ENCODE data around the gene ARNT2.

DNA sequence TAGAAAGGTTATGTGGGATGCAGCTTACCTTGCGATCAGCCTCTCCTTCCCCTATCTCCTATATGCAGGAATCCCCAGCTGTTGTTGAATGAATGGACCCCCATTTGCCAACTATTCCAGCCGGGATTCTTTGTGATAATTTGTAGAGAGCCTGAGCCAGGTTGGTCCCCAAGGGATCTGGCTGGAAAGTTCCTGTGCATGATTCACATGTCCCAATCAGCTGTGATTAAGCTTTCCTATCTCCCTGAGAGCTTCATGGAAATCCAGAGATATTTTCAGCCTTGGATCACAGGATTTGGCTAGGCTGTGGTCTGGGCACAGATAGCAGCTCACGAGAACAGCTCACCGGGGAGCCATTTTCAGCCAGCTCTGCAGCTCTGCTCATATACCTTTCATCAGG is 76.7 kb downstream of the ARNT2 start:
- TF ChIP-seq, protein P1, sequence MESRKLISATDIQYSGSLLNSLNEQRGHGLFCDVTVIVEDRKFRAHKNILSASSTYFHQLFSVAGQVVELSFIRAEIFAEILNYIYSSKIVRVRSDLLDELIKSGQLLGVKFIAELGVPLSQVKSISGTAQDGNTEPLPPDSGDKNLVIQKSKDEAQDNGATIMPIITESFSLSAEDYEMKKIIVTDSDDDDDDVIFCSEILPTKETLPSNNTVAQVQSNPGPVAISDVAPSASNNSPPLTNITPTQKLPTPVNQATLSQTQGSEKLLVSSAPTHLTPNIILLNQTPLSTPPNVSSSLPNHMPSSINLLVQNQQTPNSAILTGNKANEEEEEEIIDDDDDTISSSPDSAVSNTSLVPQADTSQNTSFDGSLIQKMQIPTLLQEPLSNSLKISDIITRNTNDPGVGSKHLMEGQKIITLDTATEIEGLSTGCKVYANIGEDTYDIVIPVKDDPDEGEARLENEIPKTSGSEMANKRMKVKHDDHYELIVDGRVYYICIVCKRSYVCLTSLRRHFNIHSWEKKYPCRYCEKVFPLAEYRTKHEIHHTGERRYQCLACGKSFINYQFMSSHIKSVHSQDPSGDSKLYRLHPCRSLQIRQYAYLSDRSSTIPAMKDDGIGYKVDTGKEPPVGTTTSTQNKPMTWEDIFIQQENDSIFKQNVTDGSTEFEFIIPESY (IDR thresholded peaks at IDR 0.05; ENCODE audit: borderline replicate concordance, low read depth), result peak; percentile 58; the same call in 1 of the 2 replicates
- peak in 1 of 2 experiments; percentile 96; a peak in 2 of 4 replicates for TF ChIP-seq EP300 (IDR thresholded peaks at IDR 0.05; ENCODE audit: borderline replicate concordance in 1 of 2, low read depth in 1 of 2, low read length in 1 of 2)
- TF ChIP-seq CTCF (IDR thresholded peaks at IDR 0.05), result no peak
- TF ChIP-seq, protein P2, sequence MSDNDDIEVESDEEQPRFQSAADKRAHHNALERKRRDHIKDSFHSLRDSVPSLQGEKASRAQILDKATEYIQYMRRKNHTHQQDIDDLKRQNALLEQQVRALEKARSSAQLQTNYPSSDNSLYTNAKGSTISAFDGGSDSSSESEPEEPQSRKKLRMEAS (IDR thresholded peaks at IDR 0.05; ENCODE audit: low read depth), result no peak; the same call in 1 of the 2 replicates
- TF ChIP-seq YY1 (IDR thresholded peaks at IDR 0.05; ENCODE audit: low read depth), result peak; percentile 85
- TF ChIP-seq, protein P3, sequence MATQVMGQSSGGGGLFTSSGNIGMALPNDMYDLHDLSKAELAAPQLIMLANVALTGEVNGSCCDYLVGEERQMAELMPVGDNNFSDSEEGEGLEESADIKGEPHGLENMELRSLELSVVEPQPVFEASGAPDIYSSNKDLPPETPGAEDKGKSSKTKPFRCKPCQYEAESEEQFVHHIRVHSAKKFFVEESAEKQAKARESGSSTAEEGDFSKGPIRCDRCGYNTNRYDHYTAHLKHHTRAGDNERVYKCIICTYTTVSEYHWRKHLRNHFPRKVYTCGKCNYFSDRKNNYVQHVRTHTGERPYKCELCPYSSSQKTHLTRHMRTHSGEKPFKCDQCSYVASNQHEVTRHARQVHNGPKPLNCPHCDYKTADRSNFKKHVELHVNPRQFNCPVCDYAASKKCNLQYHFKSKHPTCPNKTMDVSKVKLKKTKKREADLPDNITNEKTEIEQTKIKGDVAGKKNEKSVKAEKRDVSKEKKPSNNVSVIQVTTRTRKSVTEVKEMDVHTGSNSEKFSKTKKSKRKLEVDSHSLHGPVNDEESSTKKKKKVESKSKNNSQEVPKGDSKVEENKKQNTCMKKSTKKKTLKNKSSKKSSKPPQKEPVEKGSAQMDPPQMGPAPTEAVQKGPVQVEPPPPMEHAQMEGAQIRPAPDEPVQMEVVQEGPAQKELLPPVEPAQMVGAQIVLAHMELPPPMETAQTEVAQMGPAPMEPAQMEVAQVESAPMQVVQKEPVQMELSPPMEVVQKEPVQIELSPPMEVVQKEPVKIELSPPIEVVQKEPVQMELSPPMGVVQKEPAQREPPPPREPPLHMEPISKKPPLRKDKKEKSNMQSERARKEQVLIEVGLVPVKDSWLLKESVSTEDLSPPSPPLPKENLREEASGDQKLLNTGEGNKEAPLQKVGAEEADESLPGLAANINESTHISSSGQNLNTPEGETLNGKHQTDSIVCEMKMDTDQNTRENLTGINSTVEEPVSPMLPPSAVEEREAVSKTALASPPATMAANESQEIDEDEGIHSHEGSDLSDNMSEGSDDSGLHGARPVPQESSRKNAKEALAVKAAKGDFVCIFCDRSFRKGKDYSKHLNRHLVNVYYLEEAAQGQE (IDR thresholded peaks at IDR 0.05; ENCODE audit: low read depth, low read length), result peak; percentile 73; the same call in 1 of the 2 replicates
- TF ChIP-seq RAD21 (IDR thresholded peaks at IDR 0.05; ENCODE audit: low read length), result no peak
- TF ChIP-seq SIN3A (IDR thresholded peaks at IDR 0.05; ENCODE audit: borderline replicate concordance, low read depth, low read length), result 0 out of 2 replicates have a peak, but pooled peaks have one; percentile 36
- TF ChIP-seq POLR2AphosphoS5 (IDR thresholded peaks at IDR 0.05; ENCODE audit: low read depth, low read length), result peak; percentile 49; the same call in 1 of the 2 replicates
- no peak for TF ChIP-seq EZH2phosphoT487 (IDR thresholded peaks at IDR 0.05; ENCODE audit: borderline replicate concordance, low read depth)
- TF ChIP-seq RFX5 (IDR thresholded peaks at IDR 0.05; ENCODE audit: low read length), result no peak
- peak; percentile 88 for TF ChIP-seq PBX3 (IDR thresholded peaks at IDR 0.05)
- no peak for TF ChIP-seq USF1 (IDR thresholded peaks at IDR 0.05; ENCODE audit: borderline replicate concordance, low read depth)
